Measurements from ENCODE around the gene CCDC192.

CCDC192 gene

DNA sequence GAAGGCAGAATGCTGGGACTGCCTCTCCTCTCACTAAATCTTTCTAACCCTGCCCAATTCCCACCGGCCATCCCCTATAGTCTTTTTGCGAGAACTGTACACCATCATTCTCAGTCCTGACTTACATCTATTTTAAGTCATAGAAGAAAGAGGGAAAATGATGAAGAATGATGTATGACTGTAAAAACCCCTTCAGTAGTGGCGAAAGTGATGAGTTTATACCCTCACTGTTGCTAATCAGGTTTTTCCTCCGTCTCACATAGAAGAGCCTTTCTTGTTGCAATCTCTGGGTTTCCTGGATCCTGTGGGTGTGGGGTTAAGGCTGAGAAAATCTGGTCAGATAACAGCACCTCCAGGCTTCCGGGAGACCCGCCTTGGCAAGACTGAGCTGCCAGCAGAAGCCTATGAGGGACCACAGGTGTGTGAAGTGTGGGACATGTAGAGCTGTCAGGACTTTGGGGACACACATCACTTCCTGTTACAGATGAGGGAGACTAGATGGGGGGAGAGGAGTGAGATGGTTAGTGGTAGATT lies 233.3 kb downstream of the CCDC192 start:
- no peaks in the 10 kb centered on the region for H3K9me3 ChIP-seq (ENCODE audit: control insufficient read depth in 2 of 2, low read length in 2 of 2)
- no peaks in the 10 kb centered on the region for H3K27me3 ChIP-seq (ENCODE audit: control insufficient read depth in 1 of 2, insufficient read depth in 2 of 2, low read length in 2 of 2)
- H3K36me3 ChIP-seq (ENCODE audit: control insufficient read depth in 2 of 2, insufficient read depth in 2 of 2, low read length in 2 of 2): no peaks in the 10 kb centered on the region
- no peaks in the 10 kb centered on the region for H3K4me1 ChIP-seq (ENCODE audit: control insufficient read depth, insufficient read depth, low read length)
- H3K4me3 ChIP-seq (ENCODE audit: low read length in 2 of 2): no peak overlapping the region
- H3K9ac ChIP-seq (ENCODE audit: low read length in 2 of 2): no peak overlapping the region
- H3K27ac ChIP-seq (ENCODE audit: low read length): no peak overlapping the region

DNA sequence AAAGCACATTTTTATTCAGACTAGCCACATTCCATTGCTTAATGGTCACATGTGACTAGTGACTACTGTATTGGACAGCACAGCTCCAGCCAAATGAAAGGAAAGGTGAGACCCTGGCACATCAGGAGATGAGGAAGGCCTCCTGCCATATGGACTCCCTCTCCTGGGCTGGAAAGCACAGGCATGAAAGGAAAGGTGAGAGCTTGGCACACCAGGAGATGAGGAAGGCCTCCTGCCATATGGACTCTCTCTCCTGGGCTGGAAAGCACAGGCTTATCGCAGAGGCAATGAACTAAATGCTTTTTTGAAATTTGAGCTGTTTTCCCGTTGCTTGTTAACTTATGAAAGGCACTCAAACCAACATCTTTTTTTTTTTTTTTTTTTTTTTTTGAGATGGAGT lies 235.6 kb downstream of the CCDC192 start:
- Histone ChIP-seq H3K36me3 (ENCODE audit: control insufficient read depth in 2 of 2, insufficient read depth in 2 of 2, low read length in 2 of 2) (no peaks in the 10 kb centered on the region), H3K27me3 (ENCODE audit: control insufficient read depth in 1 of 2, insufficient read depth in 2 of 2, low read length in 2 of 2) (no peaks in the 10 kb centered on the region), H3K4me1 (ENCODE audit: control insufficient read depth, insufficient read depth, low read length) (no peaks in the 10 kb centered on the region), H3K9ac (ENCODE audit: low read length in 2 of 2) (no peak overlapping the region), H3K4me3 (ENCODE audit: low read length in 2 of 2) (no peak overlapping the region), H3K9me3 (ENCODE audit: control insufficient read depth in 2 of 2, low read length in 2 of 2) (no peaks in the 10 kb centered on the region), H3K27ac (ENCODE audit: low read length) (no peak overlapping the region)

DNA sequence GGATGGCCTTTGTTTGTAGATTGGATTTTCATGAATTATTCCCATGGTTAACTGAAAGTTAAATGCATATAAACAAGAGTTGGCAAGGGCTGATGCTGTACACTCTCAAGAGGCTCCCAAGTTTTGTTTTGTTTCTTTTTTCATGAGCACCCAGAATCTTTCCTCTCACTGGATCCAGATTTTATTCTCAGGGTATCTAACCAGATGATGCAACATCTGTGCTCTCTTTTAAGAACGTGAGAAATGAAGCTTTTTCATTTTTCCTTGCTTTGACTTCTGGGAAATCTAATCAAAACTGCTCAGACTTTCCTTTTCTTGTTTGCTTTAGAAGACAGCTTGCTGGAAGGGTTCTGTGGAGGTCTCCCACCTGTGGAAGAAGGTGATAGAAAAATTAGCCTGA lies 237.7 kb downstream of the CCDC192 start:
- no peak overlapping the region for H3K4me3 ChIP-seq (ENCODE audit: low read length in 2 of 2)
- H3K4me1 ChIP-seq (ENCODE audit: control insufficient read depth, insufficient read depth, low read length): no peaks in the 10 kb centered on the region
- H3K9me3 ChIP-seq (ENCODE audit: control insufficient read depth in 2 of 2, low read length in 2 of 2): no peaks in the 10 kb centered on the region
- no peak overlapping the region for H3K9ac ChIP-seq (ENCODE audit: low read length in 2 of 2)
- no peaks in the 10 kb centered on the region for H3K27me3 ChIP-seq (ENCODE audit: control insufficient read depth in 1 of 2, insufficient read depth in 2 of 2, low read length in 2 of 2)
- no peaks in the 10 kb centered on the region for H3K36me3 ChIP-seq (ENCODE audit: control insufficient read depth in 2 of 2, insufficient read depth in 2 of 2, low read length in 2 of 2)
- no peak overlapping the region for H3K27ac ChIP-seq (ENCODE audit: low read length)

DNA sequence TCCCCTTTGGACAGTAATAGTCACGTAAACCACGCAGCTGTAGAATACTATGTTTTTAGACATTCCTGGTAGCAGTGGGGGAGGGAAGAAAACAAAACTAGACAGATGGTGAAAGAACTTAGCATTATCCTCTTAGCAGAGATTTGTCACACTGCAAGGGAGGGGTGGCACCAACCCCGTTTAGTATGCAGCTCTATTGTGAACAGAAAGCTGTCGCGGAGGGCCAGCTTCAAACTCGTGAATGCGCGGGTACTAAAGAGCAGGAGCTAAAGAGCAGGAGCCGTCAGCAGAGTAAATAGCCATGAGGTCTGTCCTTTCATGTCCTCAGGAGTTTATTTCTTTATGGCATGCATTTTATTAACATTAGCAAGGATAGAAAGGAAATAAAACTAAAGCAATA lies 238.5 kb downstream of the CCDC192 start:
- Histone ChIP-seq H3K36me3 (ENCODE audit: control insufficient read depth in 2 of 2, insufficient read depth in 2 of 2, low read length in 2 of 2) (no peaks in the 10 kb centered on the region), H3K4me3 (ENCODE audit: low read length in 2 of 2) (no peak overlapping the region), H3K27me3 (ENCODE audit: control insufficient read depth in 1 of 2, insufficient read depth in 2 of 2, low read length in 2 of 2) (no peaks in the 10 kb centered on the region), H3K4me1 (ENCODE audit: control insufficient read depth, insufficient read depth, low read length) (no peaks in the 10 kb centered on the region), H3K9ac (ENCODE audit: low read length in 2 of 2) (no peak overlapping the region), H3K9me3 (ENCODE audit: control insufficient read depth in 2 of 2, low read length in 2 of 2) (no peaks in the 10 kb centered on the region), H3K27ac (ENCODE audit: low read length) (no peak overlapping the region)

DNA sequence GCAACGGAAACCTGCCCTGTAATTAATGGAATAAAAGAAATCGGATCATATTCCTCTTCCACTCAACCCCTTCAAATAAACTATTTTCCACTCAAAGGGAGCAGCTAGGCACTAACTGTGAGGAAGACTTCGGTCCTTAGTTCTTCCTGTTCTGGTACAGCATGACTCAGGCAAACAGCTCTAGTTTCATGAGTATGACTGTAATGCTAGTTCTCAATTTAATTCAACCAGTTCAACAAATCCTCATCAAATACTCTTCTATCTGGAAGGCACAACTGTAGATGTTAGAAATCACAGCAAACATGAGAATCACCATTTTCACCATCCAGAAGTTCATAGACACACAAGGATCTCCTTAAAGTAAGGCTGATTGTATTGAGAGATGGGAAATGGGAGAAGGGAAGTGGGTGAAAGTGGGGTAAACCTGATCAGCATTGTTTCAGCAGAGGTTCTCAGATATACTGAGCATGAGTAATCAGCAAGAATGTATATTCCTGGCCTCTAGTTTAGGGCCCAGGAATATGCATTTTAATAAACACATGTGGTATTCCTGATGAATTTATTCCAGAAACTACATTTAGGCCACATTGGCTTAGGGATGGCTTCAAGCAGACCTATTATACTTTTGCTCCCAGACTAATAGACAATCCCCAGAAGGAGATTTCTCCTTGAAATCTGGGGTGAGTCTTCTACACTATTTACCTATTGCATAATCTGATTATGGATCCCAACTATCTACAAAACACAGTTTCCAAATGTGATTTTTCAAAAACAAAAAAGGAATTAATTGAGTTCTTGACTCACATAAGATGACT lies 239.3 kb downstream of the CCDC192 start:
- H3K27ac ChIP-seq (ENCODE audit: low read length): no peak overlapping the region
- H3K27me3 ChIP-seq (ENCODE audit: control insufficient read depth in 1 of 2, insufficient read depth in 2 of 2, low read length in 2 of 2): no peaks in the 10 kb centered on the region
- no peaks in the 10 kb centered on the region for H3K4me1 ChIP-seq (ENCODE audit: control insufficient read depth, insufficient read depth, low read length)
- H3K9me3 ChIP-seq (ENCODE audit: control insufficient read depth in 2 of 2, low read length in 2 of 2): no peaks in the 10 kb centered on the region
- no peak overlapping the region for H3K9ac ChIP-seq (ENCODE audit: low read length in 2 of 2)
- no peaks in the 10 kb centered on the region for H3K36me3 ChIP-seq (ENCODE audit: control insufficient read depth in 2 of 2, insufficient read depth in 2 of 2, low read length in 2 of 2)
- no peak overlapping the region for H3K4me3 ChIP-seq (ENCODE audit: low read length in 2 of 2)

DNA sequence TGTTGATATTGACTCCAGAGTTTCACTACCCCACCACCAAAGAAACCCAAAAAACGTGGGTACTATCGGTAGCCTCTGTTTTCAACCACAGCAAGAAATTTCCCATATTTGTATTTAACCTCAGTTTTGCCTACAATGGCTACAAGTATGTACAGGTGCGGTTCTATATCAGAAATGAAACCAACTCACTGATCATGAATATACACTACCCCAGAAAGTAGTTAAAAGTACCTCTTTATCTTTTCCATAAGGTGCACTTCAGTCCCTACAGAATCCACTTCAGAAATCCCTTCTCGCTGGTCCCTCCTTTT lies 239.8 kb downstream of the CCDC192 start:
- H3K9me3 ChIP-seq (ENCODE audit: control insufficient read depth in 2 of 2, low read length in 2 of 2): no peaks in the 10 kb centered on the region
- no peak overlapping the region for H3K4me3 ChIP-seq (ENCODE audit: low read length in 2 of 2)
- no peaks in the 10 kb centered on the region for H3K27me3 ChIP-seq (ENCODE audit: control insufficient read depth in 1 of 2, insufficient read depth in 2 of 2, low read length in 2 of 2)
- H3K9ac ChIP-seq (ENCODE audit: low read length in 2 of 2): no peak overlapping the region
- no peaks in the 10 kb centered on the region for H3K4me1 ChIP-seq (ENCODE audit: control insufficient read depth, insufficient read depth, low read length)
- no peaks in the 10 kb centered on the region for H3K36me3 ChIP-seq (ENCODE audit: control insufficient read depth in 2 of 2, insufficient read depth in 2 of 2, low read length in 2 of 2)
- no peak overlapping the region for H3K27ac ChIP-seq (ENCODE audit: low read length)

DNA sequence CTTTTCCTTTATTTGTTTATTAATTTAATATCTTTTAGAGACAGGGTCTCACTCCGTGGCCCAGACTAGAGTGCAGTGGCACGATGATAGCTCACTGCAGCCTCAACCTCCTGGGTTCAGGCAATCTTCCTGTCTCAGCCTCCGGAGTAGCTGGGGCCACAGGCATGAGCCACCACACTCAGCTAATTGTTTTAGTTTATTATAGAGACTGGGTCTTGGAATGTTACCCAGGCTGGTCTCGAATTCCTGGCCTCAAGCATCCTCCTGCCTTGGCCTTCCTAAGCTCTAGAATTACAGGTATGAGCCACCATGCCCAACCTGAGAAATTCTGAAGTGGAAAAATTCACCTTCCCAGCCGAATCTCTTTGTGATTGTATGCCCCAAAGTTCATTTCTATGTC lies 240.9 kb downstream of the CCDC192 start:
- no peaks in the 10 kb centered on the region for H3K27me3 ChIP-seq (ENCODE audit: control insufficient read depth in 1 of 2, insufficient read depth in 2 of 2, low read length in 2 of 2)
- H3K4me1 ChIP-seq (ENCODE audit: control insufficient read depth, insufficient read depth, low read length): no peaks in the 10 kb centered on the region
- no peak overlapping the region for H3K9ac ChIP-seq (ENCODE audit: low read length in 2 of 2)
- H3K4me3 ChIP-seq (ENCODE audit: low read length in 2 of 2): no peak overlapping the region
- no peaks in the 10 kb centered on the region for H3K9me3 ChIP-seq (ENCODE audit: control insufficient read depth in 2 of 2, low read length in 2 of 2)
- H3K36me3 ChIP-seq (ENCODE audit: control insufficient read depth in 2 of 2, insufficient read depth in 2 of 2, low read length in 2 of 2): no peaks in the 10 kb centered on the region
- H3K27ac ChIP-seq (ENCODE audit: low read length): no peak overlapping the region

DNA sequence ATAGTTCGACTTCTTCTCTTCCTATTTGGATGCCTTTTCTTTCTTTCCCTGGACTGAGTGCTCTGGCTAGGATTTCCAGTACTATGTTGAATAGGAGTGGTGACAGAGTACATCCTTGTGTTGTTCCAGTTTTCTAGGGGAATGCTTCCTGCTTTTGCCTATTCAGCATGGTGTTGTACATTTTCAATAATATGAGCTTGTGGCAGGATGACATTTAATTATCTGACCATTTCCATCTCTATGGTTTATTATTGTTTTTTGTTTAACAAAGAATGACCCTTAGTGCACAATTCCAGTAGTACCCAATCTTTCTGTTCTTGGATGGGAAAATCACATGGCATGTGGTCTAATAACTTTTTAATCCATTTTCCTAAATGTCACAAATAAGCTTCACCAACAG lies 244.8 kb downstream of the CCDC192 start:
- H3K9me3 ChIP-seq (ENCODE audit: control insufficient read depth in 2 of 2, low read length in 2 of 2): no peaks in the 10 kb centered on the region
- no peaks in the 10 kb centered on the region for H3K27me3 ChIP-seq (ENCODE audit: control insufficient read depth in 1 of 2, insufficient read depth in 2 of 2, low read length in 2 of 2)
- H3K9ac ChIP-seq (ENCODE audit: low read length in 2 of 2): no peak overlapping the region

DNA sequence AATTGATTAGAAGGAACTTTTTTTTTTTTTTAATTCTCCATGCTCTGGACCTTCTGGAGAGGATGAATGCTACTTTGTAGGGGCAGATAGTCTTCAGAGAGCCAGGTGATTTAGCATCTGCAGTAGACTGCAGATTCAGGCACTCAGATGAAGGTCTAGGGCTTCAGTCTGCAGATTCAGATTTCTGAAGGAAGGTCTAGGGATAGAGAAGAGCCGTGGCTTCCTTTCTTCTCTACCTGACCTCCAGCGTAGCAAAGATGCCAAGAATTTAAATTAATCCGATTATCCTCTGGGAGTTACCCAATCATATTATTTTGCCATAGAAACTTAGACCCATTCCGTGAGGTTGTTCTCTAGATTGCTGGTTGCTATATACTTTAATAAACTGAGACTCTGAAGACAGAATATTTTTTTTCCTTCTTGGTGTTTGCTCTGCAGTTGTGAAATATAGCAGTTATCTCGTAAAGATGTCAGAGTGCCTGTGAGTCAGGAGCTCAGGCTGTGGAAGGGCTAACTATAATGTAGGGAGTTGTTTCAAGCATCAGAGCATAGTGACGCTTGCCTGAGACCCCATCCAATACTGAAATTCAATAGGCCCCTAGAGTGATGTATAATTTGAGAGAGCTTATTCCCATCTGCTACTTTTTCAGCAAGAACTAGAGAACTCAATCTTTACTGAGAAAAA lies 247.7 kb downstream of the CCDC192 start:
- Histone ChIP-seq H3K27ac (ENCODE audit: low read length) (no peak overlapping the region), H3K4me3 (ENCODE audit: low read length in 2 of 2) (no peak overlapping the region), H3K36me3 (ENCODE audit: control insufficient read depth in 2 of 2, insufficient read depth in 2 of 2, low read length in 2 of 2) (peaks cover 0 to 2% of the 10 kb centered on the region in 2 donors), H3K9ac (ENCODE audit: low read length in 2 of 2) (no peak overlapping the region), H3K27me3 (ENCODE audit: control insufficient read depth in 1 of 2, insufficient read depth in 2 of 2, low read length in 2 of 2) (no peaks in the 10 kb centered on the region), H3K4me1 (ENCODE audit: control insufficient read depth, insufficient read depth, low read length) (no peaks in the 10 kb centered on the region), H3K9me3 (ENCODE audit: control insufficient read depth in 2 of 2, low read length in 2 of 2) (no peaks in the 10 kb centered on the region)

More for the DNA sequence above, 244.8 kb downstream of the CCDC192 start:
- no peak overlapping the region for H3K27ac ChIP-seq (ENCODE audit: low read length)
- peaks cover 0 to 2% of the 10 kb centered on the region in 2 donors for H3K36me3 ChIP-seq (ENCODE audit: control insufficient read depth in 2 of 2, insufficient read depth in 2 of 2, low read length in 2 of 2)
- H3K4me3 ChIP-seq (ENCODE audit: low read length in 2 of 2): no peak overlapping the region
- H3K4me1 ChIP-seq (ENCODE audit: control insufficient read depth, insufficient read depth, low read length): no peaks in the 10 kb centered on the region

DNA sequence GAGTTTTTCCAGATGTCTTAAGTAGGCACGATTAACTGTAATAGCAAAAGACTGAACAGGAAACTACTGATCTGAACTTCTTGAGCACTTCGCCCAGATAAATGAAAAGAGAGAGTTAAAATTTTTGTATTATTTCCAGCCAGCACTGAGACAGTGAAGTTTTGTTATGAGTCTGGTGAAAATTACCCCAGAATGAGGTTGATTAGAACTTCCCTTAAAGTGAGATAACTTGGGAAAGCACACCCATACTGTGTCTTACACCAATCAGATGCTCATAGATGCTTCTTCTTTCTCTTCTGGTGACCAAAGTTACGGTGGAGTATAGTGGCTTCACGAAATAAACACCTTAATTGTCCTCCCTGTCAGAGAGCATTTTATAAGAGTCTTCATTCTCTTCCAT lies 248.6 kb downstream of the CCDC192 start:
- no peak overlapping the region for H3K27ac ChIP-seq (ENCODE audit: low read length)
- H3K9ac ChIP-seq (ENCODE audit: low read length in 2 of 2): no peak overlapping the region
- no peaks in the 10 kb centered on the region for H3K27me3 ChIP-seq (ENCODE audit: control insufficient read depth in 1 of 2, insufficient read depth in 2 of 2, low read length in 2 of 2)
- H3K9me3 ChIP-seq (ENCODE audit: control insufficient read depth in 2 of 2, low read length in 2 of 2): no peaks in the 10 kb centered on the region
- H3K4me1 ChIP-seq (ENCODE audit: control insufficient read depth, insufficient read depth, low read length): no peaks in the 10 kb centered on the region
- no peak overlapping the region for H3K4me3 ChIP-seq (ENCODE audit: low read length in 2 of 2)
- H3K36me3 ChIP-seq (ENCODE audit: control insufficient read depth in 2 of 2, insufficient read depth in 2 of 2, low read length in 2 of 2): peaks cover 0 to 2% of the 10 kb centered on the region in 2 donors

DNA sequence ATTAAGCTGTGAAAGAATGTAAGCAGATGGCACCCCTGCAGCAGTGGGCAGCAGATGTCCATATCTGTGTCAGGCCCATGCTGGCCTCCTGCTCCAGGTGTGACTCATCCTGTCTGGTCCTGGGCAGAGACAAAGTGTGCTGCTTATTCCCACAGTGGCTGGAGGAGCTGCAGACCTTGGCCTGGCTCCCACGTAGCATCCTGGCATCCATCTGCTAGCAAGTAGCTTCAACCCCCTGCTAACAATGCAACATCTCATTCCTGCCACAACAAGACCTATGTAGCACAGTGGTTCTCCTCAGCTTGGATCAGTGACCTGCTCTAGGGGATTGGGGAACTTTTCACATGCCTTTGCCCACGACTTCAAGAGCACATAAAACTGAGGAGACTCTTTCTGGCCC lies 254.0 kb downstream of the CCDC192 start:
- Histone ChIP-seq H3K4me3 (ENCODE audit: low read length in 2 of 2) (no peak overlapping the region), H3K9ac (ENCODE audit: low read length in 2 of 2) (no peak overlapping the region), H3K27ac (ENCODE audit: low read length) (no peak overlapping the region)

More for the DNA sequence above, 254.0 kb downstream of the CCDC192 start:
- H3K9me3 ChIP-seq (ENCODE audit: control insufficient read depth in 2 of 2, low read length in 2 of 2): no peaks in the 10 kb centered on the region
- no peaks in the 10 kb centered on the region for H3K27me3 ChIP-seq (ENCODE audit: control insufficient read depth in 1 of 2, insufficient read depth in 2 of 2, low read length in 2 of 2)
- H3K4me1 ChIP-seq (ENCODE audit: control insufficient read depth, insufficient read depth, low read length): peaks cover 23% of the 10 kb centered on the region
- H3K36me3 ChIP-seq (ENCODE audit: control insufficient read depth in 2 of 2, insufficient read depth in 2 of 2, low read length in 2 of 2): no peaks in the 10 kb centered on the region
